Measurements from ENCODE around the gene SH3PXD2B.
A peak's percentile ranks its signal among the peaks of the same experiment; 100 is the strongest.

The SH3PXD2B gene

GRCh38 chr5:172435362-172436077 is 18.8 kb downstream of the SH3PXD2B start:
- no peak for DNase-seq

GRCh38 chr5:172434251-172434650 is 20.1 kb downstream of the SH3PXD2B start:
- no peak for DNase-seq

GRCh38 chr5:172433513-172433912 is 20.8 kb downstream of the SH3PXD2B start:
- DNase-seq, result no peak

- no peak for DNase-seq
Observed at GRCh38 chr5:172433071-172433470, 21.3 kb downstream of the SH3PXD2B start.

GRCh38 chr5:172430354-172430753 is 24.0 kb downstream of the SH3PXD2B start:
- no peak for DNase-seq

GRCh38 chr5:172429201-172429940 is 25.0 kb downstream of the SH3PXD2B start:
- DNase-seq, result no peak

GRCh38 chr5:172428224-172429166 is 25.8 kb downstream of the SH3PXD2B start:
- no peak for DNase-seq

GRCh38 chr5:172427202-172427601 is 27.1 kb downstream of the SH3PXD2B start:
- no peak for DNase-seq

GRCh38 chr5:172426086-172426485 is 28.2 kb downstream of the SH3PXD2B start:
- no peak for DNase-seq

- no peak for DNase-seq
Observed at GRCh38 chr5:172425402-172425801, 28.9 kb downstream of the SH3PXD2B start.

- DNase-seq, result no peak
Observed at GRCh38 chr5:172424808-172425207, 29.5 kb downstream of the SH3PXD2B start.

- no peak for DNase-seq
Observed at GRCh38 chr5:172424111-172424490, 30.2 kb downstream of the SH3PXD2B start.

- no peak for DNase-seq
Observed at GRCh38 chr5:172423379-172424110, 30.8 kb downstream of the SH3PXD2B start.

GRCh38 chr5:172422255-172422654 is 32.1 kb downstream of the SH3PXD2B start:
- no peak for DNase-seq

GRCh38 chr5:172421020-172421419 is 33.3 kb downstream of the SH3PXD2B start:
- no peak for DNase-seq

GRCh38 chr5:172420235-172420939 is 33.9 kb downstream of the SH3PXD2B start:
- DNase-seq, result peak; percentile 31

GRCh38 chr5:172418862-172419814 is 35.2 kb downstream of the SH3PXD2B start:
- peak; percentile 69 for DNase-seq

- DNase-seq, result peak; percentile 81
Observed at GRCh38 chr5:172417983-172418630, 36.2 kb downstream of the SH3PXD2B start.

- DNase-seq, result peak; percentile 78
Observed at GRCh38 chr5:172417130-172417841, 37.0 kb downstream of the SH3PXD2B start.
